GM20000 (cell line): ENCODE data around the gene GPR149.

ENCODE experiments used
- DNase-seq: peaks from one replicate; pipeline ENCODE4 v3.0.0; 2012; ENCODE audit warnings: low spot score
- CTCF ChIP-seq: IDR thresholded peaks from 2 replicates; pipeline ENCODE4 v1.5.1; 2012; ENCODE audit warnings: mild to moderate bottlenecking, control low read depth; ENCODE audit errors: extremely low read depth, missing control alignments

The GPR149 gene

GRCh38 chr3:154384479-154384878, 45.5 kb downstream of the GPR149 start:
- TF ChIP-seq CTCF = no peak
- DNase-seq = no peak

- no peak for DNase-seq
- TF ChIP-seq CTCF = no peak
Measured at GRCh38 chr3:154378311-154378710, 51.7 kb downstream of the GPR149 start.

- no peak for DNase-seq
- no peak for TF ChIP-seq CTCF
Measured at GRCh38 chr3:154367221-154367620, 62.8 kb downstream of the GPR149 start.

GRCh38 chr3:154364849-154365248, 65.1 kb downstream of the GPR149 start:
- no peak for TF ChIP-seq CTCF
- DNase-seq = no peak

GRCh38 chr3:154361099-154361498, 68.9 kb downstream of the GPR149 start:
- no peak for TF ChIP-seq CTCF
- no peak for DNase-seq

GRCh38 chr3:154356009-154356408, 74.0 kb downstream of the GPR149 start:
- no peak for DNase-seq
- no peak for TF ChIP-seq CTCF

GRCh38 chr3:154349223-154349622, 80.8 kb downstream of the GPR149 start:
- no peak for DNase-seq
- no peak for TF ChIP-seq CTCF
